Immature natural killer cell (primary cell): Measurements from ENCODE around the gene HCFC1. TPM values are rescaled to one million over a fixed set of nuclear protein-coding genes. Genes with fewer than 3 reads are reported as not detected.

Experiments used
- DNase-seq, 3 donors: peaks; one replicate each; pipeline ENCODE4 v3.0.0; 2022; ENCODE audit warnings: mixed read lengths in 1 of 3
- H3K27ac Mint-ChIP-seq, 6 donors: one replicate each; pipeline ENCODE4 v1.8.0; 2020; ENCODE audit warnings: mixed read lengths in 6 of 6, mild to moderate bottlenecking in 5 of 6, inconsistent platforms in 4 of 6, moderate library complexity in 3 of 6
- H3K27me3 Mint-ChIP-seq, 3 donors: one replicate each; pipeline ENCODE4 v1.8.0; 2020 to 2021; ENCODE audit warnings: low read depth in 3 of 3, mild to moderate bottlenecking in 3 of 3, mixed read lengths in 3 of 3, moderate library complexity in 3 of 3, inconsistent platforms in 1 of 3
- H3K36me3 Mint-ChIP-seq, 3 donors: one replicate each; pipeline ENCODE4 v1.8.0; 2020; ENCODE audit warnings: mixed read lengths in 3 of 3, inconsistent platforms in 2 of 3, mild to moderate bottlenecking in 2 of 3
- H3K4me1 Mint-ChIP-seq, 2 donors: one replicate each; pipeline ENCODE4 v1.8.0; 2020; ENCODE audit warnings: inconsistent platforms in 2 of 2, mild to moderate bottlenecking in 2 of 2, mixed read lengths in 2 of 2, moderate library complexity in 1 of 2
- H3K4me3 Mint-ChIP-seq, 5 donors: one replicate each; pipeline ENCODE4 v1.8.0; 2020; ENCODE audit warnings: mild to moderate bottlenecking in 5 of 5, mixed read lengths in 5 of 5, inconsistent platforms in 3 of 5, moderate library complexity in 3 of 5
- H3K9me3 Mint-ChIP-seq, 6 donors: one replicate each; pipeline ENCODE4 v1.8.0; 2020; ENCODE audit warnings: mild to moderate bottlenecking in 6 of 6, mixed read lengths in 6 of 6, inconsistent platforms in 4 of 6, moderate library complexity in 3 of 6
- polyA plus RNA-seq, 3 donors: library from polyadenylated mRNA; unstranded; fragments of 300-500 nt; fragmentation: Illumina TruSeq; gene quantifications; one replicate each; pipeline ENCODE4 v1.2.3, GENCODE V29; 2021

Gene HCFC1
- polyA plus RNA-seq, 3 donors from 2014 or later, result 1.0 to 14.6 (median 2.9) TPM

DNA sequence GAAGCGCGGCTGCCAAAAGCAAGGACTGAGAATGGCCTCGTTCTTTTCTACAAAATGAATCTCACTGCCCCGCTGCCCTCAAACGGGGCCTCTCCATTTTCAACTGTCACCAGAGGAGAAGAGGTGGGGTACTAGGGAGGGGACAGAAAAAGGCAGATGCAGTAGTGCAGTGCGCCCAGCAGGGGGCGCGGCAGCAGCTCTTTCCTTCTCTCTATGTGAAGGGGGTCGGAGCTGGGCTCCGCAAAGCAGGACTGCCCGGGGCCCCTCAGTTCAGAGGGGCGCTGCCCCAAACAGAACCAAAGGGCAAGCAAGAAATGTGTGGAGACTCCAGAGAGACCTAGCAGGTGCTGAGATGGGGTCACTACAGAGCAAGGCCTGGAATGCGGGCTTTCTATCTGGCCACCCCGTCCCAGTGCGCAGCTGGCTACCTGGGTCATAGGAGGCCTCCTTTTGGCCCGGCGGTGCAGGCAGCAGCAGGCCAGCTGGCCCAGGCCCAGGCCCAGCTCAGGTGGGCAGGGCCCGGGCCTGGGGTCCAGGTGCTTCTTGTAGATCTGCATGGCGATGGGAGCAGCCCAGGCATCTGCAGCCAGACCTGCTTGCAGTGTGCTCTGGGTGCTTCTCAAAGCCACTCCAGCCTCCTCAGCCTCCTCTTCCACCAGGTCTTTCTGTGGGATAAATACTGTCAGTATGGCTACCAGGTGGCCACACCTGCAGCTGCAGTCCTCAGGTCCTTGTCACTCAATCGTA, 42.2 kb upstream of the HCFC1 start:
- no peaks in the 10 kb centered on the region for H3K9me3 Mint-ChIP-seq
- H3K4me1 Mint-ChIP-seq, result peaks cover 0 to 6% of the 10 kb centered on the region in 2 donors
- peak overlapping the region in 5 of 6 donors; percentile 30 to 74 (median 59) for H3K27ac Mint-ChIP-seq
- H3K4me3 Mint-ChIP-seq, result no peak overlapping the region
- H3K36me3 Mint-ChIP-seq, result peaks cover 0 to 3% (median 0%) of the 10 kb centered on the region in 3 donors
- DNase-seq, result peak; percentile 53 to 61 (median 55)
- H3K27me3 Mint-ChIP-seq, result peaks cover 0 to 2% (median 2%) of the 10 kb centered on the region in 3 donors

DNA sequence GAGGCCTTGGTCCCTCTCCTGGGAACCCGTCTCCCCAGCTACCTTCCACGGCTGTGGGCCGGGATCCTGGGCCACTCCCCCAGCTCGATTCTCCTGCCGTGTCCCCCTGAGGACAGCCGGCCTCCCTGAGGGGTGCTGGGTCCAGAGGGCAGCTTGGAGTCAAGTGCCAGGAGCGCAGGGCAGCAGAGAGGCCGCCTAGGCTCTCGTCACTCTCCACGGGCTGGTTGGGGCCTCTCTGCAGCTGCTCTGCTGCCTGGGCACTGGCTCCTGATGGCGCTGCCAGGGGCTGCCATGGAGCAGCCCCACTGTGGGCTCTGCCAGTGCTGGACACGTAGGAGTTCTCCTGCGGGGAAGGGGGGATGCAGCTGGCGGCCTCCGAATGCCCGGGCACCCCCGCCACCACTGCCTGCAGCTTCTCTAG, 41.4 kb upstream of the HCFC1 start:
- peaks cover 0 to 4% of the 10 kb centered on the region in 2 donors for H3K4me1 Mint-ChIP-seq
- no peaks in the 10 kb centered on the region for H3K9me3 Mint-ChIP-seq
- no peak overlapping the region for H3K27ac Mint-ChIP-seq
- peaks cover 0 to 3% (median 0%) of the 10 kb centered on the region in 3 donors for H3K36me3 Mint-ChIP-seq
- H3K27me3 Mint-ChIP-seq, result peaks cover 0 to 2% (median 2%) of the 10 kb centered on the region in 3 donors
- no peak for DNase-seq
- H3K4me3 Mint-ChIP-seq, result no peak overlapping the region

DNA sequence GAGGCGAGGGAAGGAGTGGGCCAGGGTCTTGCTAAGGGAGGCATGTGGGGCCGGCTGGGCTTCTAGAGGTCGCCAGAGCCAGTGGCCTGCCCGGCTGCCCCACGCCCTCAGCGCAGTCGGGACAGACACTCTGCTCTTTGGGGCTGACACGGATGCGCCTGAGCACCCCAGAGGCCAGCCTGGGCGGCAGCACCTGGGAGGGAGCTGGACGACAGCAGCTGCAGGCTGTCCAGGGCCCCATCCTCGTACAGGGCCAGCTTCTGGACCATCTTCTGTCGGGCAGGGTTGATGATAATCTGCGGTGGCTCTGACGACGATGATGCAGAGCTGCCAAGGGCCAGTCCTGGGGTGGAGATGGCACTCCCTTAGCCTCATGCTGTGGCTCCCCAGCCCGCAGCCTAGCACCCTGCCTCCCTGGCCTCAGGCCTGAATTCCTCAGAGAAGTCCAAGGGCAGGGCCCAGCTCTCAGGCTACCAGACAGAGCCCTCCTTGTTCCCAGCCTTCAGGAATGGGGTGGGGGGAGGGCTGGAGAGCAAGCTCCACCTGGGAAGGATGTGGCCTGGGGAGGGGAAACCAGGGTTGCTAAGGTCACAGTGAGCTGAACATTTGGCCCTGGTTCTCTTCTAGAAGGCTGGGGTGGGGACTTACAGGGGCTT, 40.8 kb upstream of the HCFC1 start:
- Mint-ChIP-seq H3K27me3 (peaks cover 0 to 5% (median under 1%) of the 10 kb centered on the region in 3 donors), H3K27ac (no peak overlapping the region), H3K36me3 (peaks cover 3 to 7% (median 4%) of the 10 kb centered on the region in 3 donors), H3K4me1 (peaks cover 5 to 6% of the 10 kb centered on the region in 2 donors), H3K9me3 (no peaks in the 10 kb centered on the region), H3K4me3 (no peak overlapping the region)
- no peak for DNase-seq

DNA sequence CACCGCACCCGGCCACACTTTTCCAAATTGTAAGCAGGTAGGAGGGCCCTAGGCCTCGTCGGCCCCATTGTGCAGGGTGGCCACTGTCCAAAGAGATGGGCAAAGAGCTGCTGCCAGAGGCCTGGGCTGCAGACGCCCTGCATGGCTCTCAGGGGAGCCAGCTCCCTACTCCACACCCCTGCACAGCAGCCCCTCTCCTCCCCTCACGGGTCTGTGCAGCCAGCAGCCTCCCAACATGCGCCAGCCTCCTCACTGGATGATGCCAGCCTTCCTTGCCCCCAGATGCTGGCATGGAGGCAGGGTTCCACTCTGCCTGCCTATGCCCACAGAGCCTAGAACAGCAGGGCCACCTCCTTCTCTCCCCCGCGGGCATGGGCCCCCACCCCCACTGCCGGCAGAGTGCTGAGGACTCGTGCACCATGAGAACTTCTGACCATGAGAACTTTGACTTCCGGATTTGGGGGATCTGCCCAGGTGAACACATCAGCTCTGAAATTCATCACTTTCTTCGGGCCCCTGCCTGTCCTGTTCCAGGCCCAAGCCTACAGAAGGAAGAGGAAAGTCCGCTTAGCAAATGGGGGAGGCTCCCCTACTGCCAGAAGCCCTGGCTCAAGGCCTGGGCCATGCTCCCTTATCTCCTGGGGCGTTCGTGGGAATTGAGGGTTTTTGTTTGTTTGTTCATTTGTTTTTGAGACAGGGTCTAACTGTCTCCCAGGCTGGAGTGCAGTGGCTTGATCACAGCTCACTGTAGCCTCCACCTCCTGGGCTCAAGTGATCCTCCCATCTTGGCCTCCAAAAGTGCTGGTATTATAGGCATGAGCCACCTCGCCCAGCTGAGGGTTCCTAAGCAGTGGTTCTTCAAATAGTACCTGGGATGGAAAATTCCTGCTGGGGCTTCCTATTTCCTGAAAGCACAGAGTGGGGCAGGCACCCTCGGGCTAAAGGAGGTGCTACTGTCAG, 40.0 kb upstream of the HCFC1 start:
- H3K27me3 Mint-ChIP-seq, result peaks cover 0 to 5% (median 3%) of the 10 kb centered on the region in 3 donors
- DNase-seq, result no peak
- H3K4me1 Mint-ChIP-seq, result peaks cover 6 to 7% of the 10 kb centered on the region in 2 donors
- no peaks in the 10 kb centered on the region for H3K9me3 Mint-ChIP-seq
- H3K4me3 Mint-ChIP-seq, result no peak overlapping the region
- no peak overlapping the region for H3K27ac Mint-ChIP-seq
- peaks cover 3 to 9% (median 5%) of the 10 kb centered on the region in 3 donors for H3K36me3 Mint-ChIP-seq

DNA sequence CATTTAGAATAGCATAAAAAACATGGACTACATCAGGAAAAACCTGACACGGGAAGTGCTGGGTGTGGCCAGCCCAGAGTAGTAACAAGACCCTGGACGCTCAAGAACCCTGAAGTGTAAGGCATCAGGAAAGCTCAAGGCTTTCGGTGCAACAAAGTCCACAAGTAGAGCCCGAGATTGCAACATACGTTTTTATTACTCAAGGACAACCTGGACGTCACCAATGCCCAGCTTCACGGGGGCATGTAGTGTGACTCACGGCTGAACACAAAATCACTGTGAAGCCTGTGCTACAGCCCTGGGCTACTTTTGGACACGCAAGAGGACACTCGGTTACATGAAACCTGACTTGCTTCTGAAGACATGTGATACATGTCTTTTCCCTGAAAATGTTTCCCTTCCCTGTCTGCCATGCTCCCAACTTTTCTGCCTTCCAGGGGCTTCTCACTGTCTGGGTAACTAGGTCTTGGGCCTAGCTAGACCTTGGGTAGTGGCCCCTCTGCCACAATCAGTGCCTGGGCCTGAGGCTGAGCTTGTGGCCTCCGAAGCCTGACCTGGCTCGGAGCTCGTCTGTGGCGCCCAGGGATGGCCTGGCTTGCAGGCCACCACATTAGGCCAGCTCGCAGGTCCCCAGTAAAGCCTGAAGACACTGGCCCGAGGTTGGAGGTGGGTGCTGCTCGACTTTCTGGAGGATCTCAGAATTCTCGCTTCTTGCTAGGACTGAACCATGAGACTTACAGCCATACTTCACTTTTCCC, 38.9 kb upstream of the HCFC1 start:
- Mint-ChIP-seq H3K4me1 (peaks cover 5 to 7% of the 10 kb centered on the region in 2 donors), H3K4me3 (no peak overlapping the region), H3K36me3 (peaks cover 3 to 6% (median 5%) of the 10 kb centered on the region in 3 donors), H3K9me3 (no peaks in the 10 kb centered on the region), H3K27me3 (peaks cover 0 to 5% (median 3%) of the 10 kb centered on the region in 3 donors), H3K27ac (no peak overlapping the region)
- DNase-seq, result no peak

DNA sequence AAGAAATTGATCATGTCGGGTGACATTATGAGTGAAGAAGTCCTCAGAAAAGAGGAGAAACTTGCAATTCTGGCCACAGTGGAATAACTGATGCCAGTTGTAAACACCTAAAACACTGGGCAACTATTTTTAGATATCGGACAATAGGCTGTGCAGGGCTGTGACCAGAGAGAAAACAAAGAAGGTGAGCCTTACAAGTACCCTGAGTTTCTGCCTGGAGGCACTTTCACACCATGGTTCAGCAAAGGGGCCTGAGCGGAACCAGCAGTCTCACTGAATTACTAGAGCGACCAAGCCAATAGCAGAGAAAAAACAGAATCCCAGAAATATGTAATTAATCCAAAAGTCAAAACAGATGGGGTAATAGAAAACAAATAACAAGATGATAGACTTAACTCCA, 36.9 kb upstream of the HCFC1 start:
- Mint-ChIP-seq H3K36me3 (peaks cover 3 to 11% (median 5%) of the 10 kb centered on the region in 3 donors), H3K27ac (peak overlapping the region in 1 of 6 donors; percentile 1), H3K4me3 (no peak overlapping the region), H3K4me1 (peaks cover 7 to 9% of the 10 kb centered on the region in 2 donors), H3K9me3 (no peaks in the 10 kb centered on the region), H3K27me3 (peaks cover 0 to 5% (median 3%) of the 10 kb centered on the region in 3 donors)
- no peak for DNase-seq

DNA sequence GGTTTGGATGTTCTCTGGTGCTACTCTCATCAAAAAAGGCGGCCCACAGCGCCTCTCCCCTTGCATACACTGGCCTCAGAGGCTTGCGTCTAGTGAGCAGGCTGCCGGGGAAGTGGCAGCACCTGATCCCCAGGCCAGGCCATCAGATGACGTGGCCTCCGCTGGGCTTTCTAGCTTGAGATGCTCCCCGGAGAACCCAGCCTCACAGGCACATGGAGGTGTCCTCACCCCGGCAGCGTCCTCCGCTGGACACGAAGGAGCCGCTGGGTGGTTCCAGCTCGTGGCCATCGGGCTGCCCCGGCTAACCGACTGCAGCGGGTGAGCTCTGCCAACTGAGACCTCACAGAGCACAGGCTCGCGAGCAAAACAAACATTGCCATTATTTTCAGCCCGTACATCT, 35.3 kb upstream of the HCFC1 start:
- peaks cover 3 to 11% (median 5%) of the 10 kb centered on the region in 3 donors for H3K36me3 Mint-ChIP-seq
- peaks cover 19 to 20% of the 10 kb centered on the region in 2 donors for H3K4me1 Mint-ChIP-seq
- H3K9me3 Mint-ChIP-seq, result no peaks in the 10 kb centered on the region
- H3K27me3 Mint-ChIP-seq, result peaks cover 3 to 8% (median 4%) of the 10 kb centered on the region in 3 donors
- no peak overlapping the region for H3K4me3 Mint-ChIP-seq
- no peak for DNase-seq
- H3K27ac Mint-ChIP-seq, result peak overlapping the region in 1 of 6 donors; percentile 16

DNA sequence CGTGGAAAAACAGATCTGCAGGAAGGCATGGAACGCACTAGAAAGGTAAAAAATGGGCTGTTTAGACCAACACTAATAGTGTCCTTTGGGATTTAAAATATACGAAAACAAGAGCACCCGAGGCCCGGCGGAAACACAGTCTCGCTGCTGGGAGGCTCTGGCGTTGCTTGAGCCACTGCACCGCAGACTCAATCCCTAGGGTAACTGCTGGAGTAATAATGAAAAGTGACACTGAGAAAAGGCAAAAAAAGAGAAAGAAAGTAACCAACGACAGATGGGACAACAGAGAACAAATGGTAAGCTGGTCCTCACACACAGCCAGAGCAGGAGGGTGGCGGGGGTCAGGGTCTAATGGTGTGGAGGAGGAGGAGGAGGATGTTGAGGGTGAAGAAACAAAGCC, 32.7 kb upstream of the HCFC1 start:
- Mint-ChIP-seq H3K4me1 (peaks cover 25 to 26% of the 10 kb centered on the region in 2 donors), H3K36me3 (peaks cover 3 to 11% (median 5%) of the 10 kb centered on the region in 3 donors), H3K4me3 (no peak overlapping the region), H3K27me3 (peaks cover 4 to 8% (median 5%) of the 10 kb centered on the region in 3 donors), H3K27ac (peak overlapping the region in 2 of 6 donors; percentile 2 to 68), H3K9me3 (no peaks in the 10 kb centered on the region)
- DNase-seq, result no peak

DNA sequence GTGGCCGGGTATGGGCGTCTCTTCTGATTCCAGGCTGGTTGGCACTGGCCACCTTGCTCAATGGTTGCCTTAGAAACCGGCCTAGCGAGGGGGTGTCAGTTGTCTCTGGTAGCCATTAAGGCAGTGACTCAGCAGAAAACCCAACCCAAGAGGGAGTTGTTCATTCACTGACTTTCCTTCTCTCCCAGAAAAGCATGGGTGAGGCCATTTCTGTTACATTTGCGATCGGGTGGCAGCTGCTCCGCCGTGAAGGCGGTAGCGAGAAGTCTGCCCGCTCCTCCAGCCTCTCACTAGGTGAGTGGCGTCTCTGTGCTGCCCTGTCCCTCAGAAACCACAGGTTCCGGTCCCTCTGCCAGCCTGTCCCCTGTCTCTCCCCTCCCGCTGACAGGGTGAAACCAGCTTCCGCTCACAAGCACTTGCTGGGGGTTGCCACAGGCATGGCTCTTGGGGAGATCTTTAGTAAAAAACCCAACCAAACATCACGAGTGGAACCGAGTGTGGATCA, 30.6 kb upstream of the HCFC1 start:
- H3K27ac Mint-ChIP-seq, result peak overlapping the region; percentile 66 to 94 (median 89)
- peaks cover 19 to 23% of the 10 kb centered on the region in 2 donors for H3K4me1 Mint-ChIP-seq
- no peaks in the 10 kb centered on the region for H3K9me3 Mint-ChIP-seq
- H3K4me3 Mint-ChIP-seq, result peak overlapping the region; percentile 75 to 88 (median 82)
- peaks cover 4 to 5% (median 4%) of the 10 kb centered on the region in 3 donors for H3K27me3 Mint-ChIP-seq
- DNase-seq, result peak; percentile 75 to 80 (median 76)
- H3K36me3 Mint-ChIP-seq, result peaks cover 0 to 4% (median 0%) of the 10 kb centered on the region in 3 donors

DNA sequence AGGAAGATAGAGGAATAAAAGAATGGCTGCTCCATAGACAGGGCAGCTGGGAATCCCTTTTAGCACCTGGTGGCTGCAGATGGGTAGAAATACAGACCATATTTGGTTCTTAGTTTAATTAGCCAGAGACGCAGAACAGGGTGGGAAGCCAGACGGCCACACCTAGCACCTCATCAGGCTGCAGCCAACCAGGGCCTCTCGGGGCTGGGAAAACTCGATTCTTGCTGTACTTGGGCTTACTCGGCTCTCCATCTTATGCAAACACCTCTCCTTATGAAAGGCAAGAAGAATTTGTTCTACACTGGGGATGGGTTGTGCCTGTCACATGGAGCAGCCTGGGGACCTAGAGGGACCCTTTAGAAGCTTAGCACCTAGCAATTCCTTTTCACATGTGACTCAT, 28.4 kb upstream of the HCFC1 start:
- Mint-ChIP-seq H3K4me3 (no peak overlapping the region), H3K36me3 (peaks cover 0 to 4% (median 0%) of the 10 kb centered on the region in 3 donors), H3K27me3 (peaks cover 3 to 5% (median 4%) of the 10 kb centered on the region in 3 donors), H3K4me1 (peaks cover 19 to 23% of the 10 kb centered on the region in 2 donors), H3K9me3 (no peaks in the 10 kb centered on the region), H3K27ac (no peak overlapping the region)
- DNase-seq, result no peak

DNA sequence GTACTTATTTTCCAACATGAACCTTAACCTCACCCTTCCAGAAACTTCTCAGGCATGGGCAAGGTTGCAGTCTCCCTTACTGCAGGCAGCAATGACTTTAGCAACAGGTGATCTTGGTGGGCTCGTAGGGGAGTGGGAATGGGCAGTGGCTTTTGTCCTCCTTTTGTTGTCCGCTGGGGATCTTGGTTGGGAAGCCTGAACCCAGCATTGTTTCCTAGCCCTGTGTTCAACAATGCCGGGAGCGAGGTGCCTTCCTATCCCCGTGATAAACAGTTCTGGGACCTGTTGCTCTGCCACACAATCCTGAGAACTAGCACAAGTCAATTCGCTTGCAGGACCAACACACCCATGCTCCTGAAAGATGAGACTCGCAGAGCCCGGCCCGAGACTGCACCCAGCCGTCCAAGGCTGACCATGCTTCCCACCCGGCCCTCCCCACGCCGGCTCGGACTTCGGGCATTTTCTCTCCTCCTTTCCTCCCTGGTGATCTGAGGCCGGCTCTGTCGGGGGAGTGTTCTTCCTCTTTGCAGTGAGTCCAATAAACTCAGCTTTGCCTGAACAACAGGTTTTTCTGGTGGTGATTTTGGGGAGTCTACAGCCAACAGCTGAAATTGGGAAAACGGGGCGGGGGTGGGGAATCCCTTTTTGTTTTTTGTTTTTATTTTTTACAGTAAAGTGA, 27.9 kb upstream of the HCFC1 start:
- peaks cover 0 to 4% (median 0%) of the 10 kb centered on the region in 3 donors for H3K36me3 Mint-ChIP-seq
- no peak overlapping the region for H3K27ac Mint-ChIP-seq
- peaks cover 3 to 5% (median 4%) of the 10 kb centered on the region in 3 donors for H3K27me3 Mint-ChIP-seq
- no peaks in the 10 kb centered on the region for H3K9me3 Mint-ChIP-seq
- no peak overlapping the region for H3K4me3 Mint-ChIP-seq
- H3K4me1 Mint-ChIP-seq, result peaks cover 19 to 22% of the 10 kb centered on the region in 2 donors
- no peak for DNase-seq

DNA sequence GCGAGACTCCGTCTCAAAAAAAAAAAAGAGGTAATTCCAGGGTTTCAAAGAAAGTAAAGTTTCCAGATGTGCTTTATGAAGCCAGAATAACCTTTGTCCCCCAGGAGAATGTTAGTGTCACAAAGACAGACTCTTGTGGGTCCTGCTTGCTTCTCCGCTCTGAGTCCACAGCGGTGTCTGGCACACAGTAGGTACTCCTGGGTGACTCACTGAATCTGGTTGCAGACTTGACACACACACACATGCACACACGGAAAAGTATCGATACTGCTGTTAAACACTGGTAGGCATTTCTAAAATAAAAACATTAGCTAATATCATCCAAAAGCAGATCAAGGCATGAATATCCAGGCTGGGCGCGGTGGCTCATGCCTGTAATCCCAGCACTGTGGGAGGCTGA, 23.9 kb upstream of the HCFC1 start:
- no peak overlapping the region for H3K4me3 Mint-ChIP-seq
- no peaks in the 10 kb centered on the region for H3K36me3 Mint-ChIP-seq
- peaks cover 1 to 3% (median 2%) of the 10 kb centered on the region in 3 donors for H3K27me3 Mint-ChIP-seq
- peaks cover 0 to 1% of the 10 kb centered on the region in 2 donors for H3K4me1 Mint-ChIP-seq
- H3K27ac Mint-ChIP-seq, result no peak overlapping the region
- no peak for DNase-seq
- no peaks in the 10 kb centered on the region for H3K9me3 Mint-ChIP-seq
